Stimulated activated CD8-positive, alpha-beta memory T cell treated with anti-CD3 and anti-CD28 coated beads, Interleukin-12 subunit alpha, Interleukin-12 subunit beta, amount 100 ng/mL, for 1 hour (primary cell): ENCODE results near the gene S100A6.
A peak's percentile ranks its signal among the peaks of the same experiment; 100 is the strongest.
"Not testable (repeated sequence)": the region's sequence is repeated elsewhere in the genome, so short reads cannot be mapped to it uniquely, and the experiment has no call there.

Source experiments
- DNase-seq: peaks from one replicate; pipeline ENCODE4 v3.0.0-alpha.2; 2020; ENCODE audit warnings: low read depth

S100A6 gene

DNA sequence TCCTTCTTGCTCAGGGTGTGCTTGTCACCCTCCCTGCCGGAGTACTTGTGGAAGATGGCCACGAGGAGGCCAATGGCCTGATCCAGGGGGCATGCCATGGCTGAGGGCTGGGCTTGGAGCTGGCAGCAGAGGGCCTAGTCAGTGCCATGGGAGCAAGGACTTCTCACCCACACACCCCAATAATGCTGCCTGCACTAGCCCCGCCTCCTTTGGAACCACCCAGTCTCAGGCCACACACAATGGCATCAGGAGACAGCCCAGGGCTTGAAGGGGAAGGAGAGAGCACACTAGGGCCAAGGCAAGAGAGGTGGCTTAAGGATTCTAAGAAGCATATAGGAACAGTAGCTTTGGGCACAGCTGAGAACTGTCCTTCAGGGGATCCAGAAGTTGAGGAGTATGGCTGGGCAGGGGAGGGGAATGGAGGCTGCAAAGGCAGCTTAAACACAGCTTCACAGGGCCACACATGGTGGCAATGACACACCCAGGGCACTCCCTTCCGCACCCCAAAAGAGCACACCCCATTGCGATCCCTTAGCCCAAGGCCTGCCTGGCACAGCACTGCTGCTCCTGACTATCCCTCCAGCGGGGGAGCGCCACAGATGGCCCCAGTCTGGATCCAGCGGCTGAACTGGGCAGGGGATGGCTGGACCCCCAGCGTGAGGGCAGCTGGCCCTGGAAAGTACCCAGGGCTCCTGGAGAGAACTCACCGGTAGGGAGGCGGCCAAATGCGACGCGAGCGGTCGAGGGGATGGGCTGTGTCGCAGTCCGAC, at the start of gene S100A6:
Gene S100A6, minus strand, starts transcription at position 750 of the 770 bp plus-strand sequence. Its CDS starts 652 bp downstream, at position 98.
- DNase-seq = no peak

- DNase-seq = no peak
Measured at GRCh38 chr1:153585006-153585405, 49.2 kb upstream of the S100A6 start.

- no peak for DNase-seq
Measured at GRCh38 chr1:153583976-153584375, 48.2 kb upstream of the S100A6 start.

DNA sequence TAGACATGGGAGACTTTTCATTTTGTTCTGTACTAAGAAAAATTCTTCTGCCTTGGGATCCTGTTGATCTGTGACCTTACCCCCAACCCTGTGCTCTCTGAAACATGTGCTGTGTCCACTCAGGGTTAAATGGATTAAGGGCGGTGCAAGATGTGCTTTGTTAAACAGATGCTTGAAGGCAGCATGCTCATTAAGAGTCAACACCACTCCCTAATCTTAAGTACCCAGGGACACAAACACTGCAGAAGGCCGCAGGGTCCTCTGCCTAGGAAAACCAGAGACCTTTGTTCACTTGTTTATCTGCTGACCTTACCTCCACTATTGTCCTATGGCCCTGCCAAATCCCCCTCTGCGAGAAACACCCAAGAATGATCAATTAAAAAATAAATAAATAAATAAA, 47.7 kb upstream of the S100A6 start:
- not testable (repeated sequence) for DNase-seq

DNA sequence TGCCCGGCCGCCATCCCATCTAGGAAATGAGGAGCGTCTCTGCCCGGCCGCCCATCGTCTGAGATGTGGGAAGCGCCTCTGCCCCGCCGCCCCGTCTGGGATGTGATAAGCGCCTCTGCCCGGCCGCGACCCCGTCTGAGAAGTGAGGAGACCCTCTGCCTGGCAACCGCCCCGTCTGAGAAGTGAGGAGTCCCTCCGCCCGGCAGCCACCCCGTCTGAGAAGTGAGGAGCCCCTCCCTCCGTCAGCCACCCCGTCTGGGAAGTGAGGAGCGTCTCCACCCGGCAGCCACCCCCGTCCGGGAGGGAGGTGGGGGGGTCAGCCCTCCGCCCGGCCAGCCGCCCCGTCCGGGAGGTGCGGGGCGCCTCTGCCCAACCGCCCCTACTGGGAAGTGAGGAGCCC, 47.0 kb upstream of the S100A6 start:
- not testable (repeated sequence) for DNase-seq

GRCh38 chr1:153578936-153579335, 43.1 kb upstream of the S100A6 start:
- no peak for DNase-seq

- DNase-seq = no peak
Measured at GRCh38 chr1:153578490-153578889, 42.7 kb upstream of the S100A6 start.

- DNase-seq = no peak
Measured at GRCh38 chr1:153577624-153578051, 41.8 kb upstream of the S100A6 start.

DNA sequence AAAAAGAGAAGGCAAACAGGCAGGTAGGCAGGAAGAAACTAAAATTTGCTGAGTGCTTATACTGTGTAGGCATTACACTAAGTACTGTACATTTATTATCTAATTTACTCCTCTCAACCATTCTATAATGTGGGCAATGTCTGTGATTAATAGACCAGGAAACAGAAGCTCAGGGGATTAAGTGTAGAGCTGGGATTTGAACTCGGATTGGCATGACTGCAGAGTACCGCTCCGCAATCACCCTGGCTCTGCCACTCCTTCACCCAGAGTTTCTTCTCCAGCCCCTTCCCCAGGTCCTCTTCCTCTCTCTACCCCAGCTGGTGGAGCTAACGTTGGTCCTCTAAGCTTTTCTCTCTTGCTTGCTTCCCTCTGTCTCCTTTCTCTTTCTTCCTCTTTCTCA, 41.3 kb upstream of the S100A6 start:
- DNase-seq = no peak

DNA sequence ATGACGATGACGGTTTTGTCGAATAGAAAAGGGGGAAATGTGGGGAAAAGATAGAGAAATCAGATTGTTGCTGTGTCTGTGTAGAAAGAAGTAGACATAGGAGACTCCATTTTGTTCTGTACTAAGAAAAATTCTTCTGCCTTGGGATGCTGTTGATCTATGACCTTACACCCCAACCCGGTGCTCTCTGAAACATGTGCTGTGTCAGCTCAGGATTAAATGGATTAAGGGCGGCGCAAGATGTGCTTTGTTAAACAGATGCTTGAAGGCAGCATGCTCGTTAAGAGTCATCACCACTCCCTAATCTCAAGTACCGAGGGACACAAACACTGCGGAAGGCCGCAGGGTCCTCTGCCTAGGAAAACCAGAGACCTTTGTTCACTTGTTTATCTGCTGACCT, 39.7 kb upstream of the S100A6 start:
- not testable (repeated sequence) for DNase-seq

- DNase-seq = not testable (repeated sequence)
Measured at GRCh38 chr1:153575081-153575491, 39.3 kb upstream of the S100A6 start.

- DNase-seq = no peak
Measured at GRCh38 chr1:153573351-153573750, 37.6 kb upstream of the S100A6 start.

DNA sequence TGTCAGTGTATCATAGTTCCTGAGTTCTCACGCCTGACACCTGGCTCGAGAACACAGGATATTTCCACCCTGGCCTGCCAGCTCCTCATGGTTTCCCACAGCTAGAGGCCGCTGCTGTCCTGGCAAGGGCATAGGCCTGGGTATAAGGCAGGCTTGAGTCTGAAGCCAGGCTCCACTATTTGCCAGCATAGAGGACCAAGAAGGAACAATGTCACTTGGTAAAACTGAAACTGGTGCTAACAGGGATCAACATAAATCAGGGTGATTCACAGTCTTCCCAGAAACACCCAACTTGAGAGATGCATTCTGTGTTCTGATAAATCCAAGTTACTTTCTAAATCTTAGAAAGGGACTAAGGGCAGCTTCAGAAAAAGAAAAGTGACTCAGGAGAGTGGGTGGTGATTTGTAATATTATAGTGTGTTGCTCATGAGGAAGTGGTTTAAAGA, 36.8 kb upstream of the S100A6 start:
- no peak for DNase-seq

GRCh38 chr1:153571706-153572105, 35.9 kb upstream of the S100A6 start:
- DNase-seq = no peak

DNA sequence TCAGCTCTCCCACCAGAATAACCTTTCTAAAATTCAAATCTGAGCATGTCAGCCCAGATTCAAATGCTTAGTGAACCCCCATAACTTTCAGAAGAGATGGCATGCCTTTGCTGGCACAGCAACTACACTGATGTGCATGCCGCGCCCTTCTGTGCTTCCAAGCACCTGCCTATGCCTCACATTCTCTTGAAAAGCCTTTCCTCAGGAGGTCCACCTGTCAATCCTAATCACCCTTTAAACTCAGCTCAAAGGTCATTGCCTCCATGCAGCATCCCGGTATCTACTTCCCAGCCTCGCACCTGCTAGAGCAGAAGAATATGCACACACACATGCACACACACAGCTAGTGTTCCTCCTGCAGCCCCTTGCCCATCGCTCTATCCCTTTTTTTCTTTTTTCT, 35.1 kb upstream of the S100A6 start:
- no peak for DNase-seq

DNA sequence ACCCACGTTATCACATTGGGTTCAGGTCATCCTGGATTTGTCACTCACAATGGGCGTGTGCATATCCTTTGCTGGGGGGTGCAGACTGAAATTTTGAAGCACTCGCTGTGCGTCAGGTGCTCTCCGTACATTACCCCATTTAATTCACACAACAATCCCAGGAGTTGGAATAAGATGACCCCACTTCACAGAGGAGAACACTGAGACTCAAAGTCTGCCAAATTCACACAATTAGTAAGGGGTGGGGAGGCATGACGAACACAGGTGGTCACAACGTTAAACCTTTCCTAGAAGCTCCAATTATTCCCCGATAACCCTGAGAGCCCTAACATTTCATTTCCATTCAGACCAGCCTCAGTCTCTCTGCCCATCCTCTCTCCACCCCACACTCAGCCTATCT, 33.7 kb upstream of the S100A6 start:
- no peak for DNase-seq

DNA sequence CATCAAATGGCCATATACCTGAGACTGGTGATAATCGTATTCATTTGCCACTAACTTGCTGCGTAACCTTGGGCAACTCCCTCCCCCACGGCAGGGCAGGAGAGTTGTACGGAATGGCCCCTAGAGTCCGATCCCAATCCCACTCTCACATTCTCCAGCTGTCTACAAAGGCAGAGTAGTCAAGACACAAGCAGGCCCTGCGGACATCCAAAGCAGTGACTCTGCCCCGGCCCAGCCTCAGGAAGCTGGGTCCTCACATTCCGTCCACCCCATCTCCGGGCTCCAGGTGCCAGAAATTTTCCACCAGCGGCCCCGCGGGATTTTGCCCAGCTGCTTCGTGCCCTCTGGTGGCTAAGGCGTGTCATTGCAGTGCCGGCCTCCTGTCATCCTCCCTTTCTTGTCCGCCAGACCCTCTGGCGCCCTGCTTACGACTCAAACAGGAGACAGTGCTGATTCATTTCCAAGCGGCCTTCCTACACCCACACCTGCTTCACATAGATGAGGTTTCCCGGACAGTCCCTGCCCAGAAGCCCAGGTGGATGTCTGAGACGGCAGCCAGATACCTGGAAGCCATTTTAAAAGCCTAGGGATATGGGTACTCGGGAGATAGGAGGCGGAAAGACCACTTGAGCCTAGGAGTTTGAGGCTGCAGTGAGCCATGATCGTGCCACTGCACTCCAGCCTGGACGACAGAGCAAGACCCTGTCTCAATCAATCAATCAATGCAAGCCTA, 32.7 kb upstream of the S100A6 start:
- peak; percentile 73 for DNase-seq

GRCh38 chr1:153567621-153568366, 32.0 kb upstream of the S100A6 start:
- DNase-seq = no peak

- peak; percentile 83 for DNase-seq
Measured at GRCh38 chr1:153566414-153567371, 30.9 kb upstream of the S100A6 start.

DNA sequence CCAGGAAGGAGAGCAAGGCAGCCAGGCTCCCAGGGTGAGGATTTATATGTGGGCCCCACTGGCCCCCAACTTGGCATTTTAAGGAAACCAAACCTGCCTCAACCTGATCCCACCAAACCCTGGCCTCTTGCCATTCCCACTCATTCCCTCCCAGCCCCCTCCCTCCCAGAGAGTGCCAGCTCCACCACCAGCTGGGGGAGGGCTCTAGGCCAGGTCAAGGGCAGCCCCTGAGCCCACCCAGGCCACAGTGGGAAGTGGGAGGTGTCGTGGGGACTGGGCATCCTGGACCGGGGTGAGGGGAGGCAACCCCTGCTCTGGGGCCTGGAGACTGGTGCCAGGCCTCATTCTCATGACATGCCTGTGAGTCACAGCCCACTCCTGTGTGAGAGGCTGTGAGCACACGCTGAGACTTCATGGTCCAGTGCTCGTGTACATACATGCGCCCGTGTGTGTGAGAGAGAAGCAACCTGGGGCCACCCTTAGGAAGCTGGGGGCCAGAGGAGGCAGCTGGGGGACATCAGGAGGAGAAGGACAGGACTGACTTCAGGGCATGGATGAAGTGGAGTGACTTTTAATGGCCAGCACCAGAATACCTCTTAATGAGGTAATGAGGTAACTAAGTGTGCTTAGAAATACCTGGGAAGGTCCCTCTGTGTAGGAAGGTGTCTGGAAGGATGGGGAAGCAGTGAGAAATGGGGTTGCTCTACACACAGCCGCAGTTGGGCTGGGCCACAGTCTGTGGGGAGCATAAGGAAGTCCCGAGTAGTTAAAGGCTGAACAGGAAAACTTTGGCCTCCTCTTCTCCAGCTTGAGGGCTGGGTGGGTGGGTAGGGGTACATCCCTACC, 30.0 kb upstream of the S100A6 start, which contains the start of gene S100A2:
Gene S100A2, minus strand, starts transcription at position 316 of the 846 bp plus-strand sequence. CDS start 1,967 bp downstream, outside the sequence.
- DNase-seq = no peak
